Left renal pelvis (tissue), 4 donors: ENCODE measurements around the gene GLG1. TPM values are rescaled to one million over a fixed set of nuclear protein-coding genes. Genes with fewer than 3 reads are reported as not detected.
A peak's percentile ranks its signal among the peaks of the same experiment; 100 is the strongest.
"Not testable (repeated sequence)": the region's sequence is repeated elsewhere in the genome, so short reads cannot be mapped to it uniquely, and the experiment has no call there.

Experiments
- DNase-seq, 4 donors: peaks; one replicate each; pipeline ENCODE4 v3.0.0-alpha.2; 2013; ENCODE audit warnings: low read depth in 4 of 4, low spot score in 3 of 4
- polyA plus RNA-seq, 4 donors: library from polyadenylated mRNA; unstranded; fragments of 120-200 nt; gene quantifications; one replicate each; pipeline ENCODE4 v1.2.1, GENCODE V29; 2013; ENCODE audit not compliant: insufficient read length in 4 of 4

GLG1 gene
- polyA plus RNA-seq, result 100 to 1,000 TPM; 146 to 210 (median 166) TPM

GRCh38 chr16:74606521-74607309 lies at the start of gene GLG1:
GLG1 (minus strand) TSS chr16:74607114; CDS start chr16:74607094, 20 bp downstream.
- peak; percentile 83 to 86 (median 86) for DNase-seq

- DNase-seq, result no peak
Observed at GRCh38 chr16:74654536-74655050, 47.7 kb upstream of the GLG1 start.

- not testable (repeated sequence) for DNase-seq
Observed at GRCh38 chr16:74652883-74653282, 46.0 kb upstream of the GLG1 start.

- DNase-seq, result no peak
Observed at GRCh38 chr16:74652249-74652648, 45.3 kb upstream of the GLG1 start.

GRCh38 chr16:74651841-74652240 lies 44.9 kb upstream of the GLG1 start:
- DNase-seq, result no peak

GRCh38 chr16:74650966-74651567 lies 44.2 kb upstream of the GLG1 start:
- no peak for DNase-seq

- no peak for DNase-seq
Observed at GRCh38 chr16:74649839-74650504, 43.1 kb upstream of the GLG1 start.

- no peak for DNase-seq
Observed at GRCh38 chr16:74641969-74642368, 35.1 kb upstream of the GLG1 start.

GRCh38 chr16:74637742-74638453 lies 31.0 kb upstream of the GLG1 start:
- DNase-seq, result no peak

- DNase-seq, result no peak
Observed at GRCh38 chr16:74635303-74635702, 28.4 kb upstream of the GLG1 start.

GRCh38 chr16:74633686-74634085 lies 26.8 kb upstream of the GLG1 start:
- no peak for DNase-seq

GRCh38 chr16:74627506-74628220 lies 20.7 kb upstream of the GLG1 start:
- no peak for DNase-seq

GRCh38 chr16:74626741-74627416 lies 20.0 kb upstream of the GLG1 start:
- DNase-seq, result no peak

- DNase-seq, result no peak
Observed at GRCh38 chr16:74625500-74626350, 18.8 kb upstream of the GLG1 start.

GRCh38 chr16:74623839-74624235 lies 16.9 kb upstream of the GLG1 start:
- no peak for DNase-seq

GRCh38 chr16:74623214-74623838 lies 16.4 kb upstream of the GLG1 start:
- DNase-seq, result no peak

GRCh38 chr16:74622005-74622404 lies 15.1 kb upstream of the GLG1 start:
- no peak for DNase-seq

GRCh38 chr16:74617206-74617788 lies 10.4 kb upstream of the GLG1 start:
- DNase-seq, result no peak
